ENCODE data around the gene ARHGEF10L. TPM values are rescaled to one million over a fixed set of nuclear protein-coding genes. Genes with fewer than 3 reads are reported as not detected.

The ARHGEF10L gene
- total RNA-seq, 1 experiment from 2014 or later = 11.2 TPM

GRCh38 chr1:17544776-17545350 is 5.4 kb downstream of the ARHGEF10L start:
- intact Hi-C loops (cut with micrococcal nuclease) = no loop called here
- H3K4me1 ChIP-seq (ENCODE audit: insufficient read depth, low read length) = peaks cover 24% of the 10 kb centered on the region
- H2AFZ ChIP-seq (ENCODE audit: low read length) = no peak overlapping the region

GRCh38 chr1:17545356-17545755 is 5.9 kb downstream of the ARHGEF10L start:
- Histone ChIP-seq H3K9me3 (ENCODE audit: low read length) (no peaks in the 10 kb centered on the region), H3K4me2 (ENCODE audit: low read length) (peak overlapping the region; percentile 38; the same call in 1 of the 2 replicates), H3K4me1 (ENCODE audit: insufficient read depth, low read length) (peaks cover 22% of the 10 kb centered on the region), H3K27ac (ENCODE audit: low read length) (peak overlapping the region; percentile 57), H3K36me3 (ENCODE audit: low read depth, low read length) (no peaks in the 10 kb centered on the region), H3K4me3 (ENCODE audit: low read length) (no peak overlapping the region), H3F3A (ENCODE audit: low read length, unreplicated experiment) (no peaks in the 10 kb centered on the region), H3K79me2 (ENCODE audit: low read length) (peaks cover 68% of the 10 kb centered on the region), H4K20me1 (ENCODE audit: low read length) (no peaks in the 10 kb centered on the region), H3K9me2 (replicated peaks; ENCODE audit: low read length) (no peaks in the 10 kb centered on the region), H2AFZ (ENCODE audit: low read length) (no peak overlapping the region), H3K27me3 (ENCODE audit: low read length) (no peaks in the 10 kb centered on the region), H3K9ac (ENCODE audit: low read length) (no peak overlapping the region)
- CTCF ChIA-PET = no interaction called here
- DNase-seq (peak; percentile 65), ATAC-seq (peak; percentile 71)
- BruUV-seq (replicated peaks) = no TSS peak
- intact Hi-C loops (cut with micrococcal nuclease) = no loop called here
- TF ChIP-seq EZH2 (IDR thresholded peaks at IDR 0.05; ENCODE audit: low read length, unreplicated experiment) = no peak
- TF ChIP-seq, protein P1, sequence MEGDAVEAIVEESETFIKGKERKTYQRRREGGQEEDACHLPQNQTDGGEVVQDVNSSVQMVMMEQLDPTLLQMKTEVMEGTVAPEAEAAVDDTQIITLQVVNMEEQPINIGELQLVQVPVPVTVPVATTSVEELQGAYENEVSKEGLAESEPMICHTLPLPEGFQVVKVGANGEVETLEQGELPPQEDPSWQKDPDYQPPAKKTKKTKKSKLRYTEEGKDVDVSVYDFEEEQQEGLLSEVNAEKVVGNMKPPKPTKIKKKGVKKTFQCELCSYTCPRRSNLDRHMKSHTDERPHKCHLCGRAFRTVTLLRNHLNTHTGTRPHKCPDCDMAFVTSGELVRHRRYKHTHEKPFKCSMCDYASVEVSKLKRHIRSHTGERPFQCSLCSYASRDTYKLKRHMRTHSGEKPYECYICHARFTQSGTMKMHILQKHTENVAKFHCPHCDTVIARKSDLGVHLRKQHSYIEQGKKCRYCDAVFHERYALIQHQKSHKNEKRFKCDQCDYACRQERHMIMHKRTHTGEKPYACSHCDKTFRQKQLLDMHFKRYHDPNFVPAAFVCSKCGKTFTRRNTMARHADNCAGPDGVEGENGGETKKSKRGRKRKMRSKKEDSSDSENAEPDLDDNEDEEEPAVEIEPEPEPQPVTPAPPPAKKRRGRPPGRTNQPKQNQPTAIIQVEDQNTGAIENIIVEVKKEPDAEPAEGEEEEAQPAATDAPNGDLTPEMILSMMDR (conservative IDR thresholded peaks at IDR 0.05; ENCODE audit: low read depth, low read length) = no peak
- TF ChIP-seq EZH2phosphoT487 (IDR thresholded peaks at IDR 0.05; ENCODE audit: borderline replicate concordance, low read length) = no peak
- POLR2A ChIA-PET (ENCODE audit: unreplicated experiment) = no interaction called here

More at GRCh38 chr1:17544776-17545350, 5.4 kb downstream of the ARHGEF10L start:
- ATAC-seq = no peak
- H3K9ac ChIP-seq (ENCODE audit: low read length) = no peak overlapping the region
- H3K4me3 ChIP-seq (ENCODE audit: low read length) = no peak overlapping the region
- no peak for DNase-seq
- peaks cover 72% of the 10 kb centered on the region for H3K79me2 ChIP-seq (ENCODE audit: low read length)
- POLR2A ChIA-PET (ENCODE audit: unreplicated experiment) = no interaction called here
- H3K4me2 ChIP-seq (ENCODE audit: low read length) = peak overlapping the region; percentile 36; the same call in 1 of the 2 replicates
- H3F3A ChIP-seq (ENCODE audit: low read length, unreplicated experiment) = no peaks in the 10 kb centered on the region
- H3K36me3 ChIP-seq (ENCODE audit: low read depth, low read length) = no peaks in the 10 kb centered on the region
- TF ChIP-seq EZH2 (IDR thresholded peaks at IDR 0.05; ENCODE audit: low read length, unreplicated experiment) (no peak), EZH2phosphoT487 (IDR thresholded peaks at IDR 0.05; ENCODE audit: borderline replicate concordance, low read length) (no peak)
- TF ChIP-seq, protein P1 (conservative IDR thresholded peaks at IDR 0.05; ENCODE audit: low read depth, low read length) = no peak
- H3K27ac ChIP-seq (ENCODE audit: low read length) = peak overlapping the region; percentile 57
- no peaks in the 10 kb centered on the region for H3K9me3 ChIP-seq (ENCODE audit: low read length)
- CTCF ChIA-PET = no interaction called here
- no peaks in the 10 kb centered on the region for H4K20me1 ChIP-seq (ENCODE audit: low read length)
- no peaks in the 10 kb centered on the region for H3K9me2 ChIP-seq (replicated peaks; ENCODE audit: low read length)
- no TSS peak for BruUV-seq (replicated peaks)
- no peaks in the 10 kb centered on the region for H3K27me3 ChIP-seq (ENCODE audit: low read length)

GRCh38 chr1:17546946-17547670 is 7.6 kb downstream of the ARHGEF10L start:
- ATAC-seq (no peak), DNase-seq (no peak)
- intact Hi-C loops (cut with micrococcal nuclease) = no loop called here
- Histone ChIP-seq H3K4me3 (ENCODE audit: low read length) (no peak overlapping the region), H3K36me3 (ENCODE audit: low read depth, low read length) (no peaks in the 10 kb centered on the region), H3K4me1 (ENCODE audit: insufficient read depth, low read length) (peaks cover 30% of the 10 kb centered on the region), H3K27me3 (ENCODE audit: low read length) (no peaks in the 10 kb centered on the region), H3K4me2 (ENCODE audit: low read length) (no peak overlapping the region), H3K79me2 (ENCODE audit: low read length) (peaks cover 56% of the 10 kb centered on the region), H3K27ac (ENCODE audit: low read length) (no peak overlapping the region), H3K9ac (ENCODE audit: low read length) (no peak overlapping the region), H3K9me3 (ENCODE audit: low read length) (no peaks in the 10 kb centered on the region), H4K20me1 (ENCODE audit: low read length) (no peaks in the 10 kb centered on the region), H2AFZ (ENCODE audit: low read length) (no peak overlapping the region), H3K9me2 (replicated peaks; ENCODE audit: low read length) (no peaks in the 10 kb centered on the region), H3F3A (ENCODE audit: low read length, unreplicated experiment) (no peaks in the 10 kb centered on the region)
- BruUV-seq (replicated peaks) = no TSS peak
- CTCF ChIA-PET = no interaction called here
- POLR2A ChIA-PET (ENCODE audit: unreplicated experiment) = no interaction called here
- TF ChIP-seq EZH2 (IDR thresholded peaks at IDR 0.05; ENCODE audit: low read length, unreplicated experiment) (no peak), EZH2phosphoT487 (IDR thresholded peaks at IDR 0.05; ENCODE audit: borderline replicate concordance, low read length) (no peak)
- TF ChIP-seq, protein P1 (conservative IDR thresholded peaks at IDR 0.05; ENCODE audit: low read depth, low read length) = no peak

Data from PC-3 (cell line).